Osteoblast (primary cell): ENCODE measurements around the gene PTPN14. TPM values are rescaled to one million over a fixed set of nuclear protein-coding genes. Genes with fewer than 3 reads are reported as not detected.

ENCODE experiments used
- DNase-seq: peaks from one replicate; pipeline ENCODE4 v3.0.0; 2011; ENCODE audit warnings: low spot score, mixed read lengths; ENCODE audit not compliant: insufficient read length; ENCODE audit errors: missing footprints
- H2AFZ ChIP-seq: 2 replicates; pipeline ENCODE4 v1.6.0; 2011; ENCODE audit warnings: mild to moderate bottlenecking, low read length
- H3K27ac ChIP-seq: 2 replicates; pipeline ENCODE4 v1.5.1; 2011; ENCODE audit warnings: mild to moderate bottlenecking, low read depth, low read length, moderate library complexity
- H3K27me3 ChIP-seq: 2 replicates; pipeline ENCODE4 v1.6.0; 2012; ENCODE audit warnings: mild to moderate bottlenecking, control low read depth, inconsistent platforms, low read length, moderate library complexity; ENCODE audit not compliant: insufficient read depth
- H3K36me3 ChIP-seq: 2 replicates; pipeline ENCODE4 v1.5.1; 2011; ENCODE audit warnings: mild to moderate bottlenecking, low read length, control low read depth, moderate library complexity; ENCODE audit not compliant: insufficient read depth
- H3K4me1 ChIP-seq: 2 replicates; pipeline ENCODE4 v1.5.1; 2011; ENCODE audit warnings: mild to moderate bottlenecking, low read length, control low read depth, moderate library complexity; ENCODE audit not compliant: insufficient read depth
- H3K4me2 ChIP-seq: 2 replicates; pipeline ENCODE4 v1.6.0; 2011; ENCODE audit warnings: mild to moderate bottlenecking, low read length; ENCODE audit not compliant: insufficient read depth
- H3K4me3 ChIP-seq: fragments of 200-600 bp; sonication (generic); 3 replicates; pipeline ENCODE4 v1.5.1; 2012; ENCODE audit warnings: mild to moderate bottlenecking, low read length, inconsistent platforms; ENCODE audit not compliant: insufficient read depth
- H3K79me2 ChIP-seq: 2 replicates; pipeline ENCODE4 v1.6.0; 2012; ENCODE audit warnings: mild to moderate bottlenecking, low read length, control low read depth, inconsistent platforms; ENCODE audit not compliant: insufficient read depth
- H3K9me3 ChIP-seq: 2 replicates; pipeline ENCODE4 v1.5.1; 2011; ENCODE audit warnings: low read depth, low read length, control low read depth
- H4K20me1 ChIP-seq: 2 replicates; pipeline ENCODE4 v1.6.0; 2012; ENCODE audit warnings: mild to moderate bottlenecking, low read length, control low read depth; ENCODE audit not compliant: insufficient read depth
- CTCF ChIP-seq: IDR thresholded peaks from 2 replicates; pipeline ENCODE4 v1.5.1; 2011; ENCODE audit warnings: mild to moderate bottlenecking, low read depth, low read length, moderate library complexity; ENCODE audit errors: extremely low read depth
- total RNA-seq: library from RNA; depleted of rRNA; stranded (reverse); fragments of >200 nt; gene quantifications from 2 replicates; pipeline ENCODE4 v1.2.3, GENCODE V29; 2012

PTPN14 gene
- total RNA-seq, 1 donor: 131 TPM

GRCh38 chr1:214415131-214415530 is 136.3 kb downstream of the PTPN14 start:
- Histone ChIP-seq H3K4me1 (peaks cover 49% of the 10 kb centered on the region), H3K27me3 (no peaks in the 10 kb centered on the region), H3K36me3 (peaks cover 36% of the 10 kb centered on the region), H4K20me1 (peaks cover 9% of the 10 kb centered on the region), H3K27ac (peak overlapping the region; percentile 94), H3K4me3 (no peak overlapping the region), H3K4me2 (no peak overlapping the region), H3K79me2 (peaks cover 83% of the 10 kb centered on the region), H3K9me3 (no peaks in the 10 kb centered on the region), H2AFZ (no peak overlapping the region)
- no peak for TF ChIP-seq CTCF
- DNase-seq: no peak

GRCh38 chr1:214414691-214415090 is 136.7 kb downstream of the PTPN14 start:
- peaks cover 40% of the 10 kb centered on the region for H3K36me3 ChIP-seq
- no peak overlapping the region for H3K4me2 ChIP-seq
- peaks cover 45% of the 10 kb centered on the region for H3K4me1 ChIP-seq
- no peak overlapping the region for H3K4me3 ChIP-seq
- no peak for DNase-seq
- H3K27me3 ChIP-seq: no peaks in the 10 kb centered on the region
- no peak for TF ChIP-seq CTCF
- peaks cover 79% of the 10 kb centered on the region for H3K79me2 ChIP-seq
- H3K9me3 ChIP-seq: no peaks in the 10 kb centered on the region
- H4K20me1 ChIP-seq: peaks cover 9% of the 10 kb centered on the region
- H3K27ac ChIP-seq: no peak overlapping the region
- H2AFZ ChIP-seq: no peak overlapping the region

GRCh38 chr1:214413315-214413714 is 138.1 kb downstream of the PTPN14 start:
- Histone ChIP-seq H3K27ac (peak overlapping the region; percentile 25), H3K79me2 (peaks cover 79% of the 10 kb centered on the region), H3K4me1 (peaks cover 31% of the 10 kb centered on the region), H3K4me3 (no peak overlapping the region), H3K27me3 (no peaks in the 10 kb centered on the region), H3K4me2 (no peak overlapping the region), H3K36me3 (peaks cover 53% of the 10 kb centered on the region), H3K9me3 (no peaks in the 10 kb centered on the region), H4K20me1 (peaks cover 9% of the 10 kb centered on the region), H2AFZ (no peak overlapping the region)
- DNase-seq: no peak
- TF ChIP-seq CTCF: no peak

- Histone ChIP-seq H3K4me2 (peak overlapping the region; percentile 25), H3K4me1 (peaks cover 47% of the 10 kb centered on the region), H3K4me3 (no peak overlapping the region), H3K27ac (peak overlapping the region; percentile 72), H3K36me3 (peaks cover 62% of the 10 kb centered on the region), H3K79me2 (peaks cover 76% of the 10 kb centered on the region), H3K27me3 (no peaks in the 10 kb centered on the region), H3K9me3 (no peaks in the 10 kb centered on the region), H4K20me1 (no peaks in the 10 kb centered on the region), H2AFZ (no peak overlapping the region)
- no peak for DNase-seq
- TF ChIP-seq CTCF: no peak
Measured at GRCh38 chr1:214404571-214405213, 146.7 kb downstream of the PTPN14 start.
